GM12874 (cell line): ENCODE measurements around the gene INSYN2B.

Source experiments
- CTCF ChIP-seq: IDR thresholded peaks from 2 replicates; pipeline ENCODE4 v1.5.1; 2011; ENCODE audit warnings: low read depth, mild to moderate bottlenecking, control low read depth, low read length, moderate library complexity; ENCODE audit not compliant: insufficient read depth

The INSYN2B gene

GRCh38 chr5:169992789-169993484 lies 12.6 kb upstream of the INSYN2B start:
- TF ChIP-seq CTCF = no peak

GRCh38 chr5:169991115-169991869 lies 11.0 kb upstream of the INSYN2B start:
- TF ChIP-seq CTCF = no peak

- TF ChIP-seq CTCF = no peak
These were observed 9.1 kb upstream of the INSYN2B start for GRCh38 chr5:169989365-169989764.

GRCh38 chr5:169988947-169989346 lies 8.7 kb upstream of the INSYN2B start:
- TF ChIP-seq CTCF = no peak

GRCh38 chr5:169988206-169988605 lies 7.9 kb upstream of the INSYN2B start:
- TF ChIP-seq CTCF = no peak

GRCh38 chr5:169979871-169980270 lies 424 bp downstream of the INSYN2B start:
- TF ChIP-seq CTCF = no peak

GRCh38 chr5:169978714-169979113 lies 1.6 kb downstream of the INSYN2B start:
- TF ChIP-seq CTCF = no peak
